CD4-positive, alpha-beta memory T cell (primary cell): ENCODE results near the gene TUSC2. TPM values are rescaled to one million over a fixed set of nuclear protein-coding genes. Genes with fewer than 3 reads are reported as not detected.
A peak's percentile ranks its signal among the peaks of the same experiment; 100 is the strongest.

Source experiments
- CTCF ChIA-PET: fragments of 350-600 bp; sonication (Branson Sonifier 250); formaldehyde crosslinking; loops from one replicate; lab custom pipeline; 2021; ENCODE audit warnings: inconsistent platforms; ENCODE audit not compliant: partially characterized antibody; lab: Charles Lee
- POLR2A ChIA-PET: fragments of 350-600 bp; sonication (Branson Sonifier 250); formaldehyde crosslinking; loops from one replicate; lab custom pipeline; 2021; ENCODE audit not compliant: partially characterized antibody; lab: Charles Lee
- DNase-seq, 5 donors: peaks; one replicate each; pipeline versions ENCODE4 v3.0.0 to v3.0.0-alpha.2; 2020 to 2022; ENCODE audit warnings: mixed read lengths in 1 of 5
- H3K27ac ChIP-seq: one replicate; pipeline ENCODE4 v1.7.0; 2013; ENCODE audit warnings: low read depth, low read length
- H3K27me3 ChIP-seq: 2 replicates; pipeline ENCODE4 v1.7.0; 2013; ENCODE audit warnings: mild to moderate bottlenecking, low read length, moderate library complexity; ENCODE audit not compliant: insufficient read depth
- H3K36me3 ChIP-seq: 2 replicates; pipeline ENCODE4 v1.7.0; 2013; ENCODE audit warnings: mild to moderate bottlenecking, low read length, moderate library complexity; ENCODE audit not compliant: insufficient read depth
- H3K4me1 ChIP-seq: 2 replicates; pipeline ENCODE4 v1.7.0; 2013; ENCODE audit warnings: mild to moderate bottlenecking, low read length, moderate library complexity; ENCODE audit not compliant: insufficient read depth
- H3K4me3 ChIP-seq, 2 donors: one replicate each; pipeline ENCODE4 v1.7.0; 2013; ENCODE audit warnings: low read length in 2 of 2, mild to moderate bottlenecking in 1 of 2
- H3K9me3 ChIP-seq, 2 donors: one replicate each; pipeline ENCODE4 v1.7.0; 2013; ENCODE audit warnings: low read length in 2 of 2, control low read depth in 1 of 2; ENCODE audit not compliant: control insufficient read depth in 1 of 2
- H3K27ac Mint-ChIP-seq, 7 donors: one replicate each; pipeline ENCODE4 v1.8.0; 2020 to 2021; ENCODE audit warnings: mixed read lengths in 7 of 7, mild to moderate bottlenecking in 6 of 7, inconsistent platforms in 3 of 7, moderate library complexity in 3 of 7
- H3K27me3 Mint-ChIP-seq, 2 donors: one replicate each; pipeline ENCODE4 v1.8.0; 2020 to 2021; ENCODE audit warnings: mixed read lengths in 2 of 2
- H3K36me3 Mint-ChIP-seq, 2 donors: one replicate each; pipeline ENCODE4 v1.8.0; 2020 to 2021; ENCODE audit warnings: mixed read lengths in 2 of 2, inconsistent platforms in 1 of 2, mild to moderate bottlenecking in 1 of 2
- H3K4me1 Mint-ChIP-seq, 4 donors: one replicate each; pipeline ENCODE4 v1.8.0; 2020 to 2021; ENCODE audit warnings: mixed read lengths in 4 of 4, mild to moderate bottlenecking in 1 of 4
- H3K4me3 Mint-ChIP-seq, 8 donors: one replicate each; pipeline ENCODE4 v1.8.0; 2020 to 2021; ENCODE audit warnings: mixed read lengths in 8 of 8, mild to moderate bottlenecking in 7 of 8, moderate library complexity in 6 of 8, inconsistent platforms in 3 of 8
- H3K9me3 Mint-ChIP-seq, 8 donors: one replicate each; pipeline ENCODE4 v1.8.0; 2020 to 2021; ENCODE audit warnings: mixed read lengths in 8 of 8, mild to moderate bottlenecking in 5 of 8, inconsistent platforms in 3 of 8, moderate library complexity in 1 of 8
- intact Hi-C: fragments of 100-400 bp; cut with micrococcal nuclease; formaldehyde crosslinking; loops from one replicate; pipeline ENCODE4 v1.15.1; 2023
- polyA plus RNA-seq, 2 donors: library from polyadenylated mRNA; unstranded; fragments of 300-500 nt; fragmentation: Illumina TruSeq; gene quantifications; one replicate each; pipeline ENCODE4 v1.2.3, GENCODE V29; 2021
- total RNA-seq, 2 experiments: library from RNA; stranded (reverse); gene quantifications; one replicate each; pipeline ENCODE4 v1.2.3, GENCODE V29; 2021

Gene TUSC2
- total and polyA plus RNA-seq, 4 experiments from 2014 or later: 25.3 to 45.9 (median 37.5) TPM

- Histone ChIP-seq H3K4me1 (peaks cover 36% of the 10 kb centered on the region), H3K9me3 (no peaks in the 10 kb centered on the region), H3K36me3 (peaks cover 13% of the 10 kb centered on the region), H3K27me3 (no peaks in the 10 kb centered on the region), H3K4me3 (no peak overlapping the region), H3K27ac (no peak overlapping the region)
- intact Hi-C loops: no loop called here
- DNase-seq: no peak
- peaks cover 0 to 15% of the 10 kb centered on the region in 2 donors for H3K36me3 Mint-ChIP-seq
- peak overlapping the region in 2 of 7 donors; percentile 50 to 60 for H3K27ac Mint-ChIP-seq
- H3K4me1 Mint-ChIP-seq: peaks cover 15 to 54% (median 30%) of the 10 kb centered on the region in 4 donors
- H3K4me3 Mint-ChIP-seq: no peak overlapping the region
- CTCF ChIA-PET: interaction anchor here (1.1 kb wide), 1 partner anchor 30 kb away, joined by 3 read pairs; no protein-coding TSS in a partner anchor
- POLR2A ChIA-PET: interaction anchor here (0.8 to 9.2 kb wide), 2 partner anchors 31 to 44 kb away, joined by 3 to 178 read pairs; partner anchors contain the start of gene RASSF1
- H3K27me3 Mint-ChIP-seq: no peaks in the 10 kb centered on the region
- peaks cover 0 to 1% (median 0%) of the 10 kb centered on the region in 8 donors for H3K9me3 Mint-ChIP-seq
Observed at GRCh38 chr3:50294089-50294488, 33.9 kb downstream of the TUSC2 start.

GRCh38 chr3:50293079-50293801, 34.8 kb downstream of the TUSC2 start:
- ChIA-PET CTCF (interaction anchor here (0.6 to 1.1 kb wide), 2 partner anchors 29 to 1626 kb away, joined by 3 to 6 read pairs; no protein-coding TSS in a partner anchor), POLR2A (interaction anchor here (0.7 to 9.2 kb wide), 11 partner anchors 26 to 953 kb away, joined by 3 to 178 read pairs (median 10); partner anchors contain the start of genes CYB561D2, GNAI2, HEMK1 and NPRL2)
- Mint-ChIP-seq H3K27me3 (no peaks in the 10 kb centered on the region), H3K4me3 (peak overlapping the region in 6 of 8 donors; percentile 8 to 89 (median 86)), H3K27ac (peak overlapping the region; percentile 90 to 99 (median 98)), H3K9me3 (peaks cover 0 to 1% (median 0%) of the 10 kb centered on the region in 8 donors), H3K36me3 (peaks cover 0 to 19% of the 10 kb centered on the region in 2 donors), H3K4me1 (peaks cover 15 to 47% (median 27%) of the 10 kb centered on the region in 4 donors)
- H3K4me1 ChIP-seq: peaks cover 31% of the 10 kb centered on the region
- no peaks in the 10 kb centered on the region for H3K27me3 ChIP-seq
- no peak overlapping the region for H3K4me3 ChIP-seq
- peak in 1 of 5 donors; percentile 35 for DNase-seq
- H3K9me3 ChIP-seq: no peaks in the 10 kb centered on the region
- H3K27ac ChIP-seq: peak overlapping the region; percentile 68
- intact Hi-C loops: no loop called here
- peaks cover 21% of the 10 kb centered on the region for H3K36me3 ChIP-seq

- H3K27me3 ChIP-seq: no peaks in the 10 kb centered on the region
- H3K4me1 Mint-ChIP-seq: peaks cover 12 to 39% (median 22%) of the 10 kb centered on the region in 4 donors
- peak within 1 kb of the TSS; percentile 90 to 99 (median 98) for H3K27ac Mint-ChIP-seq
- peaks cover 24% of the 10 kb centered on the region for H3K4me1 ChIP-seq
- H3K4me3 ChIP-seq: peak within 1 kb of the TSS; percentile 76
- H3K9me3 Mint-ChIP-seq: peaks cover 0 to 1% (median 0%) of the 10 kb centered on the region in 8 donors
- peaks cover 25% of the 10 kb centered on the region for H3K36me3 ChIP-seq
- peak within 1 kb of the TSS; percentile 68 for H3K27ac ChIP-seq
- peak within 1 kb of the TSS; percentile 82 to 92 (median 88) for H3K4me3 Mint-ChIP-seq
- no peaks in the 10 kb centered on the region for H3K27me3 Mint-ChIP-seq
- H3K9me3 ChIP-seq: no peaks in the 10 kb centered on the region
- ChIA-PET CTCF (interaction anchor here (0.6 to 1.6 kb wide), 6 partner anchors 29 to 1625 kb away, joined by 3 to 8 read pairs (median 4); no protein-coding TSS in a partner anchor), POLR2A (interaction anchor here (0.7 to 9.2 kb wide), 17 partner anchors 23 to 1765 kb away, joined by 3 to 178 read pairs (median 7); partner anchors contain the start of genes CYB561D2, GNAI2, HEMK1 and NPRL2)
- DNase-seq: peak; percentile 94 to 98 (median 95)
- intact Hi-C loops: loop anchor here (1.0 kb wide), 6 partner anchors 29 to 67 kb away; partner anchors contain the start of genes CYB561D2, GNAI2, NPRL2 and TMEM115
- peaks cover 0 to 25% of the 10 kb centered on the region in 2 donors for H3K36me3 Mint-ChIP-seq
Observed at GRCh38 chr3:50292159-50293078, 35.6 kb downstream of the TUSC2 start, which contains the start of gene IFRD2. Gene IFRD2, minus strand, starts transcription at chr3:50292429. Its CDS starts 155 bp downstream, at chr3:50292274.

GRCh38 chr3:50290161-50290641, 37.8 kb downstream of the TUSC2 start:
- intact Hi-C loops: no loop called here
- Mint-ChIP-seq H3K36me3 (peaks cover 0 to 25% of the 10 kb centered on the region in 2 donors), H3K9me3 (peaks cover 0 to 1% (median 0%) of the 10 kb centered on the region in 8 donors), H3K27ac (peak overlapping the region in 2 of 7 donors; percentile 4 to 23), H3K27me3 (no peaks in the 10 kb centered on the region), H3K4me1 (peaks cover 12 to 28% (median 18%) of the 10 kb centered on the region in 4 donors), H3K4me3 (peak overlapping the region in 3 of 8 donors; percentile 28 to 38 (median 29))
- ChIA-PET POLR2A (interaction anchor here (1.3 kb wide), 1 partner anchor 9 kb away, joined by 4 read pairs; the partner anchor contains the start of genes HYAL3 and NAA80), CTCF (interaction anchor here (1.1 to 1.3 kb wide), 2 partner anchors 34 to 65 kb away, joined by 3 to 6 read pairs; no protein-coding TSS in a partner anchor)
- DNase-seq: peak in 1 of 5 donors; percentile 40
- peaks cover 25% of the 10 kb centered on the region for H3K36me3 ChIP-seq
- no peaks in the 10 kb centered on the region for H3K27me3 ChIP-seq
- peaks cover 24% of the 10 kb centered on the region for H3K4me1 ChIP-seq
- no peaks in the 10 kb centered on the region for H3K9me3 ChIP-seq
- no peak overlapping the region for H3K4me3 ChIP-seq
- H3K27ac ChIP-seq: no peak overlapping the region

- ChIA-PET POLR2A (interaction anchor here (0.9 to 1.0 kb wide), 2 partner anchors 10 to 64 kb away, joined by 3 to 4 read pairs; partner anchors contain the start of genes HYAL3 and NAA80), CTCF (interaction anchor here (1.1 to 1.3 kb wide), 3 partner anchors 35 to 64 kb away, joined by 3 to 6 read pairs (median 3); no protein-coding TSS in a partner anchor)
- H3K27me3 Mint-ChIP-seq: no peaks in the 10 kb centered on the region
- H3K9me3 Mint-ChIP-seq: peaks cover 0 to 1% (median 0%) of the 10 kb centered on the region in 8 donors
- no peak overlapping the region for H3K4me3 Mint-ChIP-seq
- peaks cover 12 to 28% (median 18%) of the 10 kb centered on the region in 4 donors for H3K4me1 Mint-ChIP-seq
- intact Hi-C loops: no loop called here
- peak in 1 of 5 donors; percentile 19 for DNase-seq
- H3K27ac Mint-ChIP-seq: no peak overlapping the region
- no peak overlapping the region for H3K27ac ChIP-seq
- peaks cover 25% of the 10 kb centered on the region for H3K36me3 ChIP-seq
- H3K4me1 ChIP-seq: peaks cover 24% of the 10 kb centered on the region
- no peaks in the 10 kb centered on the region for H3K27me3 ChIP-seq
- no peak overlapping the region for H3K4me3 ChIP-seq
- peaks cover 0 to 25% of the 10 kb centered on the region in 2 donors for H3K36me3 Mint-ChIP-seq
- H3K9me3 ChIP-seq: no peaks in the 10 kb centered on the region
Observed at GRCh38 chr3:50289130-50289529, 38.9 kb downstream of the TUSC2 start.
